Measurements from ENCODE around the gene SCGB3A2.

Gene SCGB3A2

GRCh38 chr5:147887026-147887627 lies 8.6 kb downstream of the SCGB3A2 start:
- no peaks in the 10 kb centered on the region for H4K20me1 ChIP-seq (ENCODE audit: insufficient read depth, low read length)
- no peaks in the 10 kb centered on the region for H3F3A ChIP-seq (ENCODE audit: insufficient read depth, low read length)
- no peak overlapping the region for H3K27ac ChIP-seq (ENCODE audit: low read depth, low read length, poor library complexity, severe bottlenecking)
- H3K9me3 ChIP-seq (ENCODE audit: low read length), result no peaks in the 10 kb centered on the region
- TF ChIP-seq EZH2 (IDR thresholded peaks at IDR 0.05; ENCODE audit: borderline replicate concordance, low read length) (no peak), CTCF (IDR thresholded peaks at IDR 0.05; ENCODE audit: low read length) (peak; percentile 62)
- no peak overlapping the region for H3K4me2 ChIP-seq (ENCODE audit: low read length)
- H3K27me3 ChIP-seq (ENCODE audit: insufficient read depth, low read length), result no peaks in the 10 kb centered on the region
- no peaks in the 10 kb centered on the region for H3K36me3 ChIP-seq (ENCODE audit: insufficient read depth, low read length)
- no peak overlapping the region for H2AFZ ChIP-seq (ENCODE audit: low read length)
- H3K79me2 ChIP-seq (ENCODE audit: insufficient read depth, low read length), result no peaks in the 10 kb centered on the region
- H3K9ac ChIP-seq (ENCODE audit: low read length), result no peak overlapping the region
- H3K4me3 ChIP-seq (ENCODE audit: low read depth, low read length, poor library complexity, severe bottlenecking), result no peak overlapping the region
- no peaks in the 10 kb centered on the region for H3K9me2 ChIP-seq (ENCODE audit: low read depth, low read length)
- no peaks in the 10 kb centered on the region for H3K4me1 ChIP-seq (ENCODE audit: insufficient read depth, low read length, severe bottlenecking)

- no peaks in the 10 kb centered on the region for H3K9me2 ChIP-seq (ENCODE audit: low read depth, low read length)
- no peaks in the 10 kb centered on the region for H3K79me2 ChIP-seq (ENCODE audit: insufficient read depth, low read length)
- H3K4me2 ChIP-seq (ENCODE audit: low read length), result no peak overlapping the region
- no peaks in the 10 kb centered on the region for H3K9me3 ChIP-seq (ENCODE audit: low read length)
- no peak overlapping the region for H3K27ac ChIP-seq (ENCODE audit: low read depth, low read length, poor library complexity, severe bottlenecking)
- no peaks in the 10 kb centered on the region for H3K4me1 ChIP-seq (ENCODE audit: insufficient read depth, low read length, severe bottlenecking)
- H4K20me1 ChIP-seq (ENCODE audit: insufficient read depth, low read length), result no peaks in the 10 kb centered on the region
- no peaks in the 10 kb centered on the region for H3F3A ChIP-seq (ENCODE audit: insufficient read depth, low read length)
- H3K27me3 ChIP-seq (ENCODE audit: insufficient read depth, low read length), result no peaks in the 10 kb centered on the region
- H2AFZ ChIP-seq (ENCODE audit: low read length), result no peak overlapping the region
- TF ChIP-seq CTCF (IDR thresholded peaks at IDR 0.05; ENCODE audit: low read length) (no peak), EZH2 (IDR thresholded peaks at IDR 0.05; ENCODE audit: borderline replicate concordance, low read length) (no peak)
- no peak overlapping the region for H3K4me3 ChIP-seq (ENCODE audit: low read depth, low read length, poor library complexity, severe bottlenecking)
- H3K36me3 ChIP-seq (ENCODE audit: insufficient read depth, low read length), result no peaks in the 10 kb centered on the region
- no peak overlapping the region for H3K9ac ChIP-seq (ENCODE audit: low read length)
Observed at GRCh38 chr5:147887930-147888329, 9.4 kb downstream of the SCGB3A2 start.

GRCh38 chr5:147892696-147893296 lies 14.3 kb downstream of the SCGB3A2 start:
- H3F3A ChIP-seq (ENCODE audit: insufficient read depth, low read length), result no peaks in the 10 kb centered on the region
- no peaks in the 10 kb centered on the region for H3K4me1 ChIP-seq (ENCODE audit: insufficient read depth, low read length, severe bottlenecking)
- no peaks in the 10 kb centered on the region for H3K27me3 ChIP-seq (ENCODE audit: insufficient read depth, low read length)
- no peaks in the 10 kb centered on the region for H3K79me2 ChIP-seq (ENCODE audit: insufficient read depth, low read length)
- no peaks in the 10 kb centered on the region for H3K36me3 ChIP-seq (ENCODE audit: insufficient read depth, low read length)
- H3K9me3 ChIP-seq (ENCODE audit: low read length), result no peaks in the 10 kb centered on the region
- no peak overlapping the region for H3K9ac ChIP-seq (ENCODE audit: low read length)
- TF ChIP-seq EZH2 (IDR thresholded peaks at IDR 0.05; ENCODE audit: borderline replicate concordance, low read length), result no peak
- TF ChIP-seq CTCF (IDR thresholded peaks at IDR 0.05; ENCODE audit: low read length), result no peak
- H3K4me3 ChIP-seq (ENCODE audit: low read depth, low read length, poor library complexity, severe bottlenecking), result no peak overlapping the region
- H3K9me2 ChIP-seq (ENCODE audit: low read depth, low read length), result no peaks in the 10 kb centered on the region
- H3K4me2 ChIP-seq (ENCODE audit: low read length), result no peak overlapping the region
- H2AFZ ChIP-seq (ENCODE audit: low read length), result no peak overlapping the region
- H4K20me1 ChIP-seq (ENCODE audit: insufficient read depth, low read length), result no peaks in the 10 kb centered on the region
- H3K27ac ChIP-seq (ENCODE audit: low read depth, low read length, poor library complexity, severe bottlenecking), result no peak overlapping the region
